ENCODE results near the gene PTN. TPM values are rescaled to one million over a fixed set of nuclear protein-coding genes. Genes with fewer than 3 reads are reported as not detected.
"Not testable (repeated sequence)": the region's sequence is repeated elsewhere in the genome, so short reads cannot be mapped to it uniquely, and the experiment has no call there.

PTN gene
- total RNA-seq, 1 donor from 2014 or later = 5.6 TPM

GRCh38 chr7:137209151-137209817 is 134.2 kb downstream of the PTN start:
- ATAC-seq (no peak), DNase-seq (ENCODE audit: low spot score) (no peak)
- intact Hi-C loops (cut with DNase I) = no loop called here

- no peak for DNase-seq (ENCODE audit: low spot score)
- no peak for ATAC-seq
- intact Hi-C loops (cut with DNase I) = no loop called here
Measured at GRCh38 chr7:137206770-137207169, 136.8 kb downstream of the PTN start.

GRCh38 chr7:137204246-137204645 is 139.3 kb downstream of the PTN start:
- DNase-seq (ENCODE audit: low spot score) (no peak), ATAC-seq (no peak)
- intact Hi-C loops (cut with DNase I) = no loop called here

GRCh38 chr7:137203351-137203750 is 140.2 kb downstream of the PTN start:
- ATAC-seq = no peak
- intact Hi-C loops (cut with DNase I) = no loop called here

GRCh38 chr7:137196648-137197047 is 146.9 kb downstream of the PTN start:
- DNase-seq (ENCODE audit: low spot score) (no peak), ATAC-seq (no peak)
- intact Hi-C loops (cut with DNase I) = no loop called here

More at GRCh38 chr7:137203351-137203750, 140.2 kb downstream of the PTN start:
- DNase-seq (ENCODE audit: low spot score) = no peak

GRCh38 chr7:137195996-137196395 is 147.5 kb downstream of the PTN start:
- intact Hi-C loops (cut with DNase I) = no loop called here
- DNase-seq (ENCODE audit: low spot score) (no peak), ATAC-seq (no peak)

GRCh38 chr7:137181619-137182018 is 161.9 kb downstream of the PTN start:
- intact Hi-C loops (cut with DNase I); ATAC-seq; DNase-seq (ENCODE audit: low spot score): not testable (repeated sequence)
